Measurements from ENCODE around the gene RASAL1. TPM values are rescaled to one million over a fixed set of nuclear protein-coding genes. Genes with fewer than 3 reads are reported as not detected.

The RASAL1 gene
- total and polyA plus RNA-seq, 8 donors, result 0.79 to 12.1 (median 2.6) TPM

DNA sequence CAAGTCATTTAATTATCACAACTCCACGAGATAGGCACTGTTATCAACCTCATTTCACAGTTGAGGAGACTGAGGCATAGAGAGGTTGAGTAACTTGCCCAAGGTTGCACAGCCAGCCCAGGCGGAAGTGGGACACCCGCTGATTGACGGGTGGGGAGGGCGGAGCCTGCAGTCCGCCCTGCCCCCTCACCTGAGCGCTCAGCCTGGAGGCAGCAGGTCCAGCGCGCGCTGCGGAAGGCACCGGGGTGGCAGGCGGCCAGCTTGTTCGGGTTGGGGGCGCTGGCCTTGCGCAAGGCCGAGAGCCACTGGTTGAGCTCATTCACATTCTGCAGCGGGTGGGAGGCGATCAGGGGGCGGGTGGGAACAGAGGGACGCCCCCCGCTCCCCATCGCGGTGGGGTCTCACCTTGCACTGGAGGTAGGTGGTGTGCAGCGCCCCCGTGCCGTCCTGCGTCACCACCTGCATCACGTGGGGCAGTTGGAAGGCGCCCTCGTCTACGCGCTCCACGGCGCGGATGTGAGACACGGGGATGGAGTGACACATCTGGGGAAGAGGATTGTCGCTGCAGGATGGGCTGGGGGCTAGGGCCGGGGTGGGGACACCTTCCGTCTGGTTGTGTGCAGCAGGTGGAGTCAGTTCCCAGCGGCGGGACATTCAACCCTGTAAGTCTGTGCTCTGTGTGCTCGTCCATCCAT is 31.7 kb downstream of the RASAL1 start:
- no peaks in the 10 kb centered on the region for H3K36me3 ChIP-seq
- no peaks in the 10 kb centered on the region for H3K4me1 ChIP-seq
- H3K27ac ChIP-seq, result no peak overlapping the region
- H3K9me3 ChIP-seq, result no peaks in the 10 kb centered on the region
- ATAC-seq, result peak; percentile 71 to 92 (median 75)
- intact Hi-C loops (cut with DNase I), result loop anchor here in 1 of 3 donors (10.0 kb wide), 1 partner anchor 61 kb away; no protein-coding TSS in a partner anchor
- TF ChIP-seq, protein P1, sequence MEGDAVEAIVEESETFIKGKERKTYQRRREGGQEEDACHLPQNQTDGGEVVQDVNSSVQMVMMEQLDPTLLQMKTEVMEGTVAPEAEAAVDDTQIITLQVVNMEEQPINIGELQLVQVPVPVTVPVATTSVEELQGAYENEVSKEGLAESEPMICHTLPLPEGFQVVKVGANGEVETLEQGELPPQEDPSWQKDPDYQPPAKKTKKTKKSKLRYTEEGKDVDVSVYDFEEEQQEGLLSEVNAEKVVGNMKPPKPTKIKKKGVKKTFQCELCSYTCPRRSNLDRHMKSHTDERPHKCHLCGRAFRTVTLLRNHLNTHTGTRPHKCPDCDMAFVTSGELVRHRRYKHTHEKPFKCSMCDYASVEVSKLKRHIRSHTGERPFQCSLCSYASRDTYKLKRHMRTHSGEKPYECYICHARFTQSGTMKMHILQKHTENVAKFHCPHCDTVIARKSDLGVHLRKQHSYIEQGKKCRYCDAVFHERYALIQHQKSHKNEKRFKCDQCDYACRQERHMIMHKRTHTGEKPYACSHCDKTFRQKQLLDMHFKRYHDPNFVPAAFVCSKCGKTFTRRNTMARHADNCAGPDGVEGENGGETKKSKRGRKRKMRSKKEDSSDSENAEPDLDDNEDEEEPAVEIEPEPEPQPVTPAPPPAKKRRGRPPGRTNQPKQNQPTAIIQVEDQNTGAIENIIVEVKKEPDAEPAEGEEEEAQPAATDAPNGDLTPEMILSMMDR (IDR thresholded peaks at IDR 0.05), result no peak
- FAIRE-seq, result no peak
- 8 to 10% methylated on average over 38 to 43 of the region's 43 CpGs for WGBS, 2 donors
- H3K27me3 ChIP-seq, result no peaks in the 10 kb centered on the region
- H3K4me3 ChIP-seq, result peak overlapping the region in 1 of 4 donors; percentile 38
- DNase-seq, result peak in 5 of 6 donors; percentile 36 to 73 (median 66)

DNA sequence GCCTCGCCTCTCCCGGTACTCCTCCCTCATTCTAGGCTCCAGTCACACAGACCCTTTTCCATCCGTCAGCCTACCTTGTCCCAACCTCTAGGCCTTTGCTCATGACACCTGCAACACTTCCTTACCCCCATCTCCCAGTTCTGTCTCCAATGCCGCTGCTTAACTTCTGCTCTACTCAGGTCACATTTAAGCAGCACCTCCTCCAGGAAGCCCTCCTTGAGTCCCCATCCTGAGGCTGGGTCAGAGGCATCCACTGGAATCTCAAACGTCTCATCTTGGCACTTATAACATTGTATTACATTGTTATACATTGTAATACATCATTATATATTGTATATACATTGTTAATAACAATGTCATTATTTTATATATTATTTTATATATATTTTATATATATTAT is 32.8 kb downstream of the RASAL1 start:
- H3K27ac ChIP-seq, result no peak overlapping the region
- H3K36me3 ChIP-seq, result no peaks in the 10 kb centered on the region
- H3K4me1 ChIP-seq, result no peaks in the 10 kb centered on the region
- TF ChIP-seq, protein P1 (IDR thresholded peaks at IDR 0.05), result no peak
- 83 to 87% methylated on average over 5 of the region's 5 CpGs for WGBS, 2 donors
- H3K4me3 ChIP-seq, result no peak overlapping the region
- H3K9me3 ChIP-seq, result no peaks in the 10 kb centered on the region
- DNase-seq, result no peak
- intact Hi-C loops (cut with DNase I), result loop anchor here in 1 of 3 donors (10.0 kb wide), 1 partner anchor 62 kb away; no protein-coding TSS in a partner anchor
- no peak for FAIRE-seq
- ATAC-seq, result no peak
- no peaks in the 10 kb centered on the region for H3K27me3 ChIP-seq

DNA sequence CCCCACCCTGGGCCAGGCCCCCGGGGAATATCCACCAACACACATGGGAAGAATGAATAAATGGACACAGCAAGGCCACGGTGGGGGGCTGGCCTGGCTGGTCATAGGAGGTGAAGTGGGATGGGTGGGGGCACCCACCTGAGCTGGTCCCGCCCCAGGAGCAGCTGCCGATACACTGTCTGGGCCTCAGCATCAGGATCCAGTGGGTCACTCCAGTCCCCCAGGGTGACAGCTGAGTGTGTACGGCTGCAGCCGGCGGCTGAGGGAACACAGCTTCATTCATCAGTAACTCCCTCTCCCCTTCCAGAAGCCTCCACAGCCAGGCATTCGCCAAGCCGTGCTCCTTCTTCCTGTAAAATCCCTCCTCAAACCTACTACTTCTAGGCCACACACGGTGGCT is 33.8 kb downstream of the RASAL1 start:
- H3K36me3 ChIP-seq, result no peaks in the 10 kb centered on the region
- DNase-seq (no peak), FAIRE-seq (no peak), ATAC-seq (no peak)
- 80% methylated on average over 10 of the region's 10 CpGs for WGBS, 2 donors
- TF ChIP-seq, protein P1 (IDR thresholded peaks at IDR 0.05), result no peak
- no peaks in the 10 kb centered on the region for H3K9me3 ChIP-seq
- H3K27ac ChIP-seq, result no peak overlapping the region
- H3K4me1 ChIP-seq, result no peaks in the 10 kb centered on the region
- no peaks in the 10 kb centered on the region for H3K27me3 ChIP-seq
- H3K4me3 ChIP-seq, result no peak overlapping the region
- intact Hi-C loops (cut with DNase I), result loop anchor here in 1 of 3 donors (10.0 kb wide), 1 partner anchor 63 kb away; no protein-coding TSS in a partner anchor

DNA sequence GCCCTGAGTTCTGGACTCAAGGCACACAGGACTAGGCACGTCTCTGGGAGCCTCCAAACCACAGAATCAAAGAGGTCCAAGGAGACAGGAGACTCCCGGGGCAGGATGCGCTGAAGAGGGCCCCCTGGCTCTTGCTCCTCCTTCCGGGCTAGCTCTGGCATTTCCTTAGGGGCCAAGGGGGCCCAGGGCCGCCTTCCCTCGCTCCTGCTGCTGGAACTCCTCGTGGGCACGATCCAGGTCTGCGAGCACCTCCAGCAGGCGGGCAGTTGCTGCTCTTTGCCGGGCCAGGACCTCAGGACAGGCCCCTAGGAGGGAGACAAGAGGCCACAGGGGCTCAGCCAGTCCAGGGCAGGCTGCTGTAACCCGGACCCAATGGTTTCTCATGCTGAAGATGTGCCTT is 35.8 kb downstream of the RASAL1 start:
- no peak for FAIRE-seq
- intact Hi-C loops (cut with DNase I), result loop anchor here in 2 of 3 donors (5.0 to 10.0 kb wide), 3 partner anchors 47 to 65 kb away; no protein-coding TSS in a partner anchor
- Histone ChIP-seq H3K27ac (no peak overlapping the region), H3K4me1 (no peaks in the 10 kb centered on the region), H3K4me3 (no peak overlapping the region), H3K27me3 (no peaks in the 10 kb centered on the region), H3K36me3 (no peaks in the 10 kb centered on the region), H3K9me3 (no peaks in the 10 kb centered on the region)
- TF ChIP-seq, protein P1 (IDR thresholded peaks at IDR 0.05), result no peak
- no peak for ATAC-seq
- DNase-seq, result peak in 1 of 6 donors; percentile 67
- WGBS, 2 donors, result 77 to 89% methylated on average over 10 to 12 of the region's 12 CpGs

DNA sequence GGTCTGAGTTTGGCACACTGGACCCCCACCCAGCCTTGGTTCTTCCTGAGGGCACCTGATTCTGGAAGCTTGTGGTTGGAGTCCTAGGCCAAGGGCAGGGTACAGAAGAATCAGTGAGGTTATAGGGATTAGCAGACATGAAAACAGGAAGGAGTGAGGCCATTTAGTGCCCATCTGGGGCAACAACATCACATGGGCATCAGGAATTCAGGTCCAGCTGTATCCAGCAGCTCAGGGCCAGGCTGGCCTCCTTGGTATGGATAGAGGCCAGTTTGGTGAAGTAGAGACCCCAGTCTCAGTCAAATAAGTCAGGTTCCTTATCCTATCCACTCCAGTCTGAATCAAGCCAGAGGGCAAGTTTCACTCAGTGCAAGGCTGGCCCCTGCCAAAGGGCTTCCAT is 36.2 kb downstream of the RASAL1 start:
- ATAC-seq (no peak), FAIRE-seq (no peak), DNase-seq (no peak)
- intact Hi-C loops (cut with DNase I), result loop anchor here in 2 of 3 donors (5.0 to 10.0 kb wide), 2 partner anchors 47 to 55 kb away; no protein-coding TSS in a partner anchor
- Histone ChIP-seq H3K9me3 (no peaks in the 10 kb centered on the region), H3K4me1 (no peaks in the 10 kb centered on the region), H3K27me3 (no peaks in the 10 kb centered on the region), H3K27ac (peak overlapping the region in 1 of 4 donors; percentile 52), H3K36me3 (no peaks in the 10 kb centered on the region), H3K4me3 (no peak overlapping the region)
- TF ChIP-seq, protein P1 (IDR thresholded peaks at IDR 0.05), result no peak

Data from pancreas (tissue), 10 donors.